B cell (primary cell): ENCODE data around the gene PLXNA3. TPM values are rescaled to one million over a fixed set of nuclear protein-coding genes. Genes with fewer than 3 reads are reported as not detected.

Experiments
- ATAC-seq: fragments of 200-7000 bp; cut with Tn5 transposase; one replicate; pipeline ENCODE4 v1.10.0; 2021; ENCODE audit warnings: low read depth, mild to moderate bottlenecking, moderate number of reproducible peaks, moderate library complexity
- CTCF ChIA-PET: fragments of 350-600 bp; sonication (Branson Sonifier 250); formaldehyde crosslinking; loops from one replicate; lab custom pipeline; 2021; ENCODE audit warnings: antibody characterized with exemption, inconsistent platforms; lab: Charles Lee
- POLR2A ChIA-PET: fragments of 350-600 bp; sonication (Branson Sonifier 250); formaldehyde crosslinking; loops from one replicate; lab custom pipeline; 2021; ENCODE audit warnings: antibody characterized with exemption; lab: Charles Lee
- DNase-seq: peaks from one replicate; pipeline ENCODE4 v3.0.0; 2013
- H2AFZ ChIP-seq: 2 replicates; pipeline ENCODE4 v1.6.1; 2012; ENCODE audit warnings: mild to moderate bottlenecking, low read depth, low read length; ENCODE audit not compliant: insufficient read depth, poor library complexity, severe bottlenecking
- H3K27ac ChIP-seq, 2 donors: 1 replicate in 1 of 2; 2 replicates in 1 of 2; pipeline ENCODE4 v1.5.1; 2012 to 2013; ENCODE audit warnings: low read length in 2 of 2, mild to moderate bottlenecking in 2 of 2, moderate library complexity in 1 of 2
- H3K27me3 ChIP-seq, 4 experiments: fragments of 200-600 bp in 1 of 4; sonication (generic) in 1 of 4; replicated peaks in 1 of 4; 1 replicate in 2 of 4; 2 replicates in 2 of 4; pipeline versions ENCODE4 v1.6.1 to v1.7.0; 2013 to 2016; ENCODE audit warnings: low read length in 3 of 4, mild to moderate bottlenecking in 2 of 4, mixed read lengths in 1 of 4, moderate library complexity in 1 of 4; ENCODE audit not compliant: insufficient read depth in 4 of 4, control insufficient read depth in 3 of 4; ENCODE audit errors: control extremely low read depth in 1 of 4
- H3K36me3 ChIP-seq, 2 experiments: replicated peaks in 1 of 2; 1 replicate in 1 of 2; 2 replicates in 1 of 2; pipeline versions ENCODE4 v1.6.1 to v1.7.1; 2013; ENCODE audit warnings: low read length in 1 of 2; ENCODE audit not compliant: insufficient read depth in 2 of 2, control insufficient read depth in 1 of 2; ENCODE audit errors: control extremely low read depth in 1 of 2, extremely low read depth in 1 of 2
- H3K4me1 ChIP-seq, 2 donors: fragments of 200-600 bp in 1 of 2; sonication (generic) in 1 of 2; 1 replicate in 1 of 2; 2 replicates in 1 of 2; pipeline versions ENCODE4 v1.5.1 to v1.6.1; 2013 to 2017; ENCODE audit warnings: low read length in 2 of 2; ENCODE audit not compliant: control insufficient read depth in 2 of 2, insufficient read depth in 2 of 2
- H3K4me2 ChIP-seq: replicated peaks from 2 replicates; pipeline ENCODE3; 2012; ENCODE audit warnings: mild to moderate bottlenecking, low read depth, low read length; ENCODE audit not compliant: poor library complexity, severe bottlenecking
- H3K4me3 ChIP-seq, 5 experiments: fragments of 200-600 bp in 1 of 5; sonication (generic) in 1 of 5; 1 replicate in 3 of 5; 2 replicates in 2 of 5; pipeline versions ENCODE4 v1.5.1 to v1.7.0; 2011 to 2016; ENCODE audit warnings: low read length in 4 of 5, mild to moderate bottlenecking in 4 of 5, low read depth in 2 of 5, control low read depth in 1 of 5, moderate library complexity in 1 of 5; ENCODE audit not compliant: insufficient read depth in 1 of 5; ENCODE audit errors: control extremely low read depth in 1 of 5, extremely low read depth in 1 of 5
- H3K79me2 ChIP-seq: fragments of 200-600 bp; sonication (generic); one replicate; pipeline ENCODE4 v1.6.0; 2016; ENCODE audit warnings: low read length; ENCODE audit not compliant: control insufficient read depth, insufficient read depth
- H3K9ac ChIP-seq: fragments of 200-600 bp; sonication (generic); 2 replicates; pipeline ENCODE4 v1.6.1; 2017; ENCODE audit warnings: mild to moderate bottlenecking, low read length, moderate library complexity
- H3K9me3 ChIP-seq, 3 donors: one replicate each; pipeline versions ENCODE4 v1.6.1 to v1.7.1; 2013; ENCODE audit warnings: low read length in 2 of 3; ENCODE audit not compliant: control insufficient read depth in 2 of 3, insufficient read depth in 1 of 3; ENCODE audit errors: control extremely low read depth in 1 of 3
- H4K20me1 ChIP-seq: 2 replicates; pipeline ENCODE4 v1.6.0; 2012; ENCODE audit warnings: mild to moderate bottlenecking, low read length; ENCODE audit not compliant: insufficient read depth, control insufficient read depth, poor library complexity, severe bottlenecking
- H3K27ac Mint-ChIP-seq: one replicate; pipeline ENCODE4 v1.8.0; 2021; ENCODE audit warnings: mixed read lengths
- H3K27me3 Mint-ChIP-seq: one replicate; pipeline ENCODE4 v1.8.0; 2021; ENCODE audit warnings: mixed read lengths
- H3K4me1 Mint-ChIP-seq: one replicate; pipeline ENCODE4 v1.8.0; 2021; ENCODE audit warnings: mixed read lengths
- H3K4me3 Mint-ChIP-seq: one replicate; pipeline ENCODE4 v1.8.0; 2021; ENCODE audit warnings: mixed read lengths
- H3K9me3 Mint-ChIP-seq: one replicate; pipeline ENCODE4 v1.8.0; 2022; ENCODE audit warnings: mixed read lengths; ENCODE audit not compliant: insufficient read depth
- EZH2 ChIP-seq: IDR thresholded peaks from 2 replicates; pipeline ENCODE4 v1.6.1; 2012; ENCODE audit warnings: borderline replicate concordance, low read depth, mild to moderate bottlenecking, moderate library complexity, low read length; ENCODE audit not compliant: insufficient read depth, poor library complexity, severe bottlenecking
- WGBS: methylation state at CpG from one replicate; pipeline ENCODE4 v1.1.5; 2013; ENCODE audit warnings: missing lambda C conversion rate; ENCODE audit not compliant: insufficient coverage; 5-methylcytosine and 5-hydroxymethylcytosine counted together
- intact Hi-C: fragments of 100-400 bp; cut with micrococcal nuclease; formaldehyde crosslinking; loops from one replicate; pipeline ENCODE4 v1.10.0; 2022
- polyA plus RNA-seq: library from polyadenylated mRNA; depleted of rRNA; stranded (reverse); fragments of >200 nt; gene quantifications from 2 replicates; pipeline ENCODE4 v1.2.3, GENCODE V29; 2012
- total RNA-seq, 2 donors: library from RNA; stranded (reverse); fragments of 120-200 nt in 1 of 2; gene quantifications; 1 replicate in 1 of 2; 2 replicates in 1 of 2; pipeline versions ENCODE4 v1.2.3 to v1.2.4, GENCODE V29; 2013 to 2022
- TF ChIP-seq, protein P1 (sequence below): fragments of 200-600 bp; IDR thresholded peaks from one replicate; pipeline ENCODE4 v1.8.0; 2022; ENCODE audit warnings: antibody characterized with exemption, mild to moderate bottlenecking

The PLXNA3 gene
- total and polyA plus RNA-seq, 2 donors (not counting 1 experiment from before 2014, with no cell fraction given): 68.6 to 114 TPM

DNA sequence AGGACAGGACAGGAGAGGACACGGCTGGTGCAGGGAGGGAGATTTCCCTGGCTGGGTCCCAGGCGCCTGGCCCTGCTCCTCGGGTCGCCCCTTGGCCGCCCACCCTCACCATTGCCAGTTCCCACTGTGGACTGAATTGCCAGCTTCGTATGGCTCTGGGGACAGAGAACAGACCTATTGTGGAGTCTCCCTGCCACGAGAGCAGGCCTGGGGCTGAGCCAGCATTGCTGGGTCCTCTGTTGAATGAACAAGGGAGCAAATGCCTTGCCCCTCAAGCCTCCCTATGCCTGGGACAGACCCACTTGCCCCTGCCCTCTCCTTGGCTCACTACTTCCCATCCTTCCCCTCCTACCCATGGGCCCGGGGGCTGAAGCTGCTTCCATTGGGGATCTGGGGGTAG lies 4.3 kb downstream of the PLXNA3 start:
- Histone ChIP-seq H3K27me3 (no peaks in the 10 kb centered on the region), H3K9ac (no peak overlapping the region), H3K9me3 (no peaks in the 10 kb centered on the region), H3K4me2 (no peak overlapping the region), H2AFZ (no peak overlapping the region), H3K36me3 (peaks cover 0 to 22% of the 10 kb centered on the region in 2 experiments), H4K20me1 (no peaks in the 10 kb centered on the region), H3K27ac (no peak overlapping the region), H3K4me1 (peaks cover 6 to 13% of the 10 kb centered on the region in 2 donors), H3K79me2 (peaks cover 22% of the 10 kb centered on the region), H3K4me3 (no peak overlapping the region)
- Mint-ChIP-seq H3K4me1 (peaks cover 12% of the 10 kb centered on the region), H3K27me3 (no peaks in the 10 kb centered on the region), H3K9me3 (no peaks in the 10 kb centered on the region), H3K4me3 (no peak overlapping the region), H3K27ac (no peak overlapping the region)
- TF ChIP-seq, protein P1, sequence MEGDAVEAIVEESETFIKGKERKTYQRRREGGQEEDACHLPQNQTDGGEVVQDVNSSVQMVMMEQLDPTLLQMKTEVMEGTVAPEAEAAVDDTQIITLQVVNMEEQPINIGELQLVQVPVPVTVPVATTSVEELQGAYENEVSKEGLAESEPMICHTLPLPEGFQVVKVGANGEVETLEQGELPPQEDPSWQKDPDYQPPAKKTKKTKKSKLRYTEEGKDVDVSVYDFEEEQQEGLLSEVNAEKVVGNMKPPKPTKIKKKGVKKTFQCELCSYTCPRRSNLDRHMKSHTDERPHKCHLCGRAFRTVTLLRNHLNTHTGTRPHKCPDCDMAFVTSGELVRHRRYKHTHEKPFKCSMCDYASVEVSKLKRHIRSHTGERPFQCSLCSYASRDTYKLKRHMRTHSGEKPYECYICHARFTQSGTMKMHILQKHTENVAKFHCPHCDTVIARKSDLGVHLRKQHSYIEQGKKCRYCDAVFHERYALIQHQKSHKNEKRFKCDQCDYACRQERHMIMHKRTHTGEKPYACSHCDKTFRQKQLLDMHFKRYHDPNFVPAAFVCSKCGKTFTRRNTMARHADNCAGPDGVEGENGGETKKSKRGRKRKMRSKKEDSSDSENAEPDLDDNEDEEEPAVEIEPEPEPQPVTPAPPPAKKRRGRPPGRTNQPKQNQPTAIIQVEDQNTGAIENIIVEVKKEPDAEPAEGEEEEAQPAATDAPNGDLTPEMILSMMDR: no peak
- no peak for TF ChIP-seq EZH2
- ChIA-PET POLR2A (no interaction called here), CTCF (no interaction called here)
- intact Hi-C loops: no loop called here
- WGBS: 100% methylated on average over 2 of the region's 8 CpGs
- no peak for DNase-seq
- no peak for ATAC-seq

DNA sequence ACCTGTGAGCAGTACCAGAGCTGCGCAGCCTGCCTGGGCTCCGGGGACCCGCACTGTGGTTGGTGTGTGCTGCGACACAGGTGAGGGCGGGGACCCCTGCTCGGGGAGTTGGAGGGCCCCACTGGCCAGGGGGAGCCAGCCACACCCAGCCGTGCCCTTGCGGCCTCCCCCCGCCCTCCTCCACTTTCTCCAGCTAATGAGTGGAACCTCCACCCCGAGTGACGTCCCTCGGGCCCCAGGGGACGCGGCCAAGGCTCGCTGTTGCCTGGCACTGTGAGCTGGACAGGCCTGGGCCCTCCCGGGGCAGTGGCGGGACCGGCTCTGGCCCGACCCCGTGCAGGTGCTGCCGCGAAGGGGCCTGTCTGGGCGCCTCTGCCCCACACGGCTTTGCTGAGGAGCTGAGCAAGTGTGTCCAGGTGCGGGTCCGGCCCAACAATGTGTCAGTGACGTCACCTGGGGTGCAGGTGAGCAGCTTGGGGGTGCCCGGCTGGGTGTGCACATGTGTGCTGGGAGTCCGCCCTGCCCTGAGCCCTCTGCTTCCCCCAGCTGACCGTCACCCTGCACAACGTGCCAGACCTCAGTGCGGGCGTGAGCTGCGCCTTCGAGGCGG lies 5.6 kb downstream of the PLXNA3 start:
- Mint-ChIP-seq H3K4me1 (peaks cover 11% of the 10 kb centered on the region), H3K27me3 (no peaks in the 10 kb centered on the region), H3K4me3 (no peak overlapping the region), H3K9me3 (no peaks in the 10 kb centered on the region), H3K27ac (no peak overlapping the region)
- Histone ChIP-seq H3K79me2 (peaks cover 18% of the 10 kb centered on the region), H3K27ac (no peak overlapping the region), H3K9me3 (no peaks in the 10 kb centered on the region), H3K4me3 (no peak overlapping the region), H3K4me2 (no peak overlapping the region), H3K9ac (no peak overlapping the region), H3K36me3 (peaks cover 0 to 22% of the 10 kb centered on the region in 2 experiments), H4K20me1 (no peaks in the 10 kb centered on the region), H3K4me1 (peaks cover 6 to 11% of the 10 kb centered on the region in 2 donors), H3K27me3 (no peaks in the 10 kb centered on the region), H2AFZ (no peak overlapping the region)
- ChIA-PET POLR2A (interaction anchor here (0.7 kb wide), 1 partner anchor 52 kb away, joined by 6 read pairs; no protein-coding TSS in a partner anchor), CTCF (no interaction called here)
- no peak for ATAC-seq
- DNase-seq: no peak
- TF ChIP-seq, protein P1: no peak
- no peak for TF ChIP-seq EZH2
- intact Hi-C loops: no loop called here
- WGBS: 94% methylated on average over 17 of the region's 36 CpGs
